Bronchial epithelial cell (primary cell): ENCODE data around the gene MTHFD2L. TPM values are rescaled to one million over a fixed set of nuclear protein-coding genes. Genes with fewer than 3 reads are reported as not detected.

Experiments used
- DNase-seq: peaks from one replicate; pipeline ENCODE4 v3.0.0-alpha.2; 2010; ENCODE audit warnings: low read depth
- FAIRE-seq: peaks from 2 replicates; lab custom pipeline; 2011; peaks lifted over from hg19 to GRCh38; lab: Jason Lieb, UNC
- H3K27me3 ChIP-seq: 2 replicates; pipeline ENCODE4 v1.5.1; 2011; ENCODE audit warnings: low read length; ENCODE audit not compliant: control insufficient read depth, insufficient read depth
- H3K36me3 ChIP-seq: 2 replicates; pipeline ENCODE4 v1.5.1; 2011; ENCODE audit warnings: low read length; ENCODE audit not compliant: control insufficient read depth, insufficient read depth
- H3K4me3 ChIP-seq: 2 replicates; pipeline ENCODE4 v1.5.1; 2011; ENCODE audit warnings: mild to moderate bottlenecking, low read depth, low read length, control low read depth
- CTCF ChIP-seq: IDR thresholded peaks from 2 replicates; pipeline ENCODE4 v1.5.1; 2011; ENCODE audit warnings: mild to moderate bottlenecking, moderate library complexity, low read length, control low read depth, inconsistent platforms; ENCODE audit not compliant: insufficient read depth, severe bottlenecking
- total RNA-seq: library from RNA; depleted of rRNA; stranded (reverse); fragments of >200 nt; gene quantifications from 2 replicates; pipeline ENCODE4 v1.2.1, GENCODE V29; 2014

MTHFD2L gene
- total RNA-seq, 1 donor from 2014 or later, result 29.0 TPM

- FAIRE-seq, result no peak
- DNase-seq, result peak; percentile 71
- TF ChIP-seq CTCF, result no peak
These were observed 1.3 kb downstream of the MTHFD2L start for GRCh38 chr4:74159143-74159709.

GRCh38 chr4:74161666-74162450, 3.9 kb downstream of the MTHFD2L start:
- FAIRE-seq (no peak), DNase-seq (no peak)
- Histone ChIP-seq H3K27me3 (no peaks in the 10 kb centered on the region), H3K4me3 (no peak overlapping the region), H3K36me3 (peaks cover 6% of the 10 kb centered on the region)
- TF ChIP-seq CTCF, result no peak

More at GRCh38 chr4:74159143-74159709, 1.3 kb downstream of the MTHFD2L start:
- Histone ChIP-seq H3K4me3 (peak overlapping the region; percentile 79), H3K36me3 (peaks cover 6% of the 10 kb centered on the region), H3K27me3 (no peaks in the 10 kb centered on the region)

GRCh38 chr4:74166135-74166534, 8.2 kb downstream of the MTHFD2L start:
- no peak for FAIRE-seq
- Histone ChIP-seq H3K36me3 (peaks cover 1% of the 10 kb centered on the region), H3K27me3 (no peaks in the 10 kb centered on the region), H3K4me3 (no peak overlapping the region)
- no peak for TF ChIP-seq CTCF
- no peak for DNase-seq

- TF ChIP-seq CTCF, result no peak
- no peak for DNase-seq
- no peak overlapping the region for H3K4me3 ChIP-seq
- no peaks in the 10 kb centered on the region for H3K36me3 ChIP-seq
- FAIRE-seq, result no peak
- no peaks in the 10 kb centered on the region for H3K27me3 ChIP-seq
These were observed 8.9 kb downstream of the MTHFD2L start for GRCh38 chr4:74166818-74167217.

GRCh38 chr4:74167585-74167984, 9.7 kb downstream of the MTHFD2L start:
- TF ChIP-seq CTCF, result no peak
- H3K36me3 ChIP-seq, result no peaks in the 10 kb centered on the region
- H3K4me3 ChIP-seq, result no peak overlapping the region
- DNase-seq, result no peak
- no peaks in the 10 kb centered on the region for H3K27me3 ChIP-seq
- no peak for FAIRE-seq
